Stomach (tissue), 9 donors: Measurements from ENCODE around the gene SPRR1A. TPM values are rescaled to one million over a fixed set of nuclear protein-coding genes. Genes with fewer than 3 reads are reported as not detected.

Source experiments
- DNase-seq, 2 donors: peaks; one replicate each; pipeline versions ENCODE4 v3.0.0 to v3.0.0-alpha.2; 2013 to 2019
- H3K27ac ChIP-seq, 5 donors: fragments of 200-600 bp in 4 of 5; sonication (generic) in 4 of 5; one replicate each; pipeline ENCODE4 v1.5.1; 2013 to 2019; ENCODE audit warnings: mild to moderate bottlenecking in 1 of 5, moderate library complexity in 1 of 5
- H3K27me3 ChIP-seq, 3 donors: fragments of 200-600 bp; sonication (generic); one replicate each; pipeline ENCODE4 v1.5.1; 2017 to 2019; ENCODE audit warnings: mixed run types in 1 of 3
- H3K36me3 ChIP-seq, 4 donors: fragments of 200-600 bp; sonication (generic); 1 replicate in 3 of 4; 2 replicates in 1 of 4; pipeline ENCODE4 v1.5.1; 2016 to 2019
- H3K4me1 ChIP-seq, 4 donors: fragments of 200-600 bp; sonication (generic); one replicate each; pipeline ENCODE4 v1.5.1; 2016 to 2019
- H3K4me3 ChIP-seq, 4 donors: fragments of 200-600 bp; sonication (generic) in 3 of 4; one replicate each; pipeline ENCODE4 v1.5.1; 2016 to 2019; ENCODE audit warnings: mild to moderate bottlenecking in 1 of 4
- H3K9me3 ChIP-seq, 4 donors: fragments of 200-600 bp; sonication (generic); one replicate each; pipeline ENCODE4 v1.5.1; 2016 to 2019
- EP300 ChIP-seq: sonication (generic); formaldehyde crosslinking; IDR thresholded peaks from one replicate; pipeline ENCODE4 v1.6.1; 2017; ENCODE audit warnings: antibody characterized with exemption
- POLR2A ChIP-seq, 4 donors: fragments of 450-650 bp; IDR thresholded peaks; one replicate each; pipeline ENCODE4 v1.6.1; 2016; ENCODE audit warnings: antibody characterized with exemption in 4 of 4, control low read depth in 2 of 4, mild to moderate bottlenecking in 1 of 4, moderate library complexity in 1 of 4
- POLR2AphosphoS5 ChIP-seq, 3 donors: sonication (generic); formaldehyde crosslinking; IDR thresholded peaks; one replicate each; pipeline ENCODE4 v1.6.1; 2016; ENCODE audit warnings: antibody characterized with exemption in 3 of 3
- WGBS, 5 donors: extraction: QIAGEN DNeasy Blood & Tissue Kit in 3 of 5; methylation state at CpG; one replicate each; pipeline versions ENCODE4 v1.1.5 to v1.1.7; 2013 to 2018; 5-methylcytosine and 5-hydroxymethylcytosine counted together
- intact Hi-C: fragments of 100-400 bp; cut with DNase I; formaldehyde crosslinking; loops from one replicate; pipeline ENCODE4 v1.15.1; 2023; ENCODE audit warnings: low total_unique reads
- polyA plus RNA-seq, 3 donors: library from polyadenylated mRNA; stranded (reverse); fragments of 200-250 nt; gene quantifications; one replicate each; pipeline ENCODE4 v1.2.3, GENCODE V29; 2013
- total RNA-seq, 5 donors: library from RNA; depleted of rRNA; stranded (reverse); fragments of >200 nt; gene quantifications; one replicate each; pipeline versions ENCODE4 v1.1.0 to v1.2.3, GENCODE V29; 2014 to 2016
- TF ChIP-seq, protein P1 (sequence below), 7 experiments: fragments of 450-650 bp in 4 of 7; fragments of 200-600 bp in 3 of 7; sonication (generic) in 3 of 7; IDR thresholded peaks; one replicate each; pipeline ENCODE4 v1.5.1; 2016 to 2019; ENCODE audit warnings: antibody characterized with exemption in 7 of 7, control low read depth in 2 of 7, mild to moderate bottlenecking in 1 of 7
- donor health status: healthy with polysubstance abuse.
- donor health status: Bipolar disorder and iron deficiency.
- donor health status: healthy.

SPRR1A gene
- total and polyA plus RNA-seq, 8 donors, result 123 TPM; not detected in 7

DNA sequence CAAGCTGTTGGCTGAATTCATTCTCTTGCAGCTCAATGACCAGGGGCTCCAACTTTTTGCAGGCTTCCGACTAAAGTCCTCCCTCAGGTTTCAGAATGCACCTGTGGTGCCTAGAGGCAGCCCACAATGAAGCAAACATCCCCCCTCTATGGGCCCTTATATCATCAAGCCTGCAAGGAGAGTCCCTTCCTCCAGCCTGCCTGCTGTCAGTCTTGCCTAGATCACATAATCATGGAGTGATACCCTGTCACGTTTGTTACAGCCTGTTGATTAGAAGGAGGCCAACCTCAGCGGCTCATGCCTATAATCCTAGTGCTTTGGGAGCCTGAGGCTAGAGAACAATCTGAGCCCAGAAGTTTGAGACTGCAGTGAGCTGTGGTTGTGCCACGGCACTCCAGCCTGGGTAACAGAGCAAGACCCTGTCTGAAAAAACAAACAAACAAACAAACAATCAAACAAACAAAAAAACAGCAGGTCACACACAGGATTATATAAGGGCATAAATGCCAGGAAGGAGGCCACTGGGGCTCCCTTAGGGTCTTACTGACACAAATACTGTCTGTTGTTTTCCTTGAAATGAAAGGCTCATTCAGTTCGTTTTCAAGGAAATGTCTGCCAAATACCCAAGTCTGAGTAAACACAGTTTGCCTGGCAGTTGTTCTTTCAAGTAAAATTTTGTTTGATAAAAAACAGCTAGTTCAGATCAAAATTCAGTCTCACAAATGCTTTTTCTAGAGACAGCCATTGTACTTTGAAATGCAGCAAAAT, 12.9 kb downstream of the SPRR1A start:
- DNase-seq, result peak in 1 of 2 donors; percentile 36
- Histone ChIP-seq H3K4me1 (no peaks in the 10 kb centered on the region), H3K27ac (no peak overlapping the region), H3K36me3 (no peaks in the 10 kb centered on the region), H3K9me3 (peaks cover 0 to 8% (median 2%) of the 10 kb centered on the region in 4 donors), H3K4me3 (no peak overlapping the region), H3K27me3 (no peaks in the 10 kb centered on the region)
- TF ChIP-seq, protein P1, sequence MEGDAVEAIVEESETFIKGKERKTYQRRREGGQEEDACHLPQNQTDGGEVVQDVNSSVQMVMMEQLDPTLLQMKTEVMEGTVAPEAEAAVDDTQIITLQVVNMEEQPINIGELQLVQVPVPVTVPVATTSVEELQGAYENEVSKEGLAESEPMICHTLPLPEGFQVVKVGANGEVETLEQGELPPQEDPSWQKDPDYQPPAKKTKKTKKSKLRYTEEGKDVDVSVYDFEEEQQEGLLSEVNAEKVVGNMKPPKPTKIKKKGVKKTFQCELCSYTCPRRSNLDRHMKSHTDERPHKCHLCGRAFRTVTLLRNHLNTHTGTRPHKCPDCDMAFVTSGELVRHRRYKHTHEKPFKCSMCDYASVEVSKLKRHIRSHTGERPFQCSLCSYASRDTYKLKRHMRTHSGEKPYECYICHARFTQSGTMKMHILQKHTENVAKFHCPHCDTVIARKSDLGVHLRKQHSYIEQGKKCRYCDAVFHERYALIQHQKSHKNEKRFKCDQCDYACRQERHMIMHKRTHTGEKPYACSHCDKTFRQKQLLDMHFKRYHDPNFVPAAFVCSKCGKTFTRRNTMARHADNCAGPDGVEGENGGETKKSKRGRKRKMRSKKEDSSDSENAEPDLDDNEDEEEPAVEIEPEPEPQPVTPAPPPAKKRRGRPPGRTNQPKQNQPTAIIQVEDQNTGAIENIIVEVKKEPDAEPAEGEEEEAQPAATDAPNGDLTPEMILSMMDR (IDR thresholded peaks at IDR 0.05), result no peak
- TF ChIP-seq POLR2AphosphoS5 (IDR thresholded peaks at IDR 0.05) (no peak), EP300 (no peak), POLR2A (IDR thresholded peaks at IDR 0.05) (no peak)
- 19 to 26% (median 21%) methylated on average over 5 of the region's 5 CpGs for WGBS, 5 donors
- intact Hi-C loops, result no loop called here

DNA sequence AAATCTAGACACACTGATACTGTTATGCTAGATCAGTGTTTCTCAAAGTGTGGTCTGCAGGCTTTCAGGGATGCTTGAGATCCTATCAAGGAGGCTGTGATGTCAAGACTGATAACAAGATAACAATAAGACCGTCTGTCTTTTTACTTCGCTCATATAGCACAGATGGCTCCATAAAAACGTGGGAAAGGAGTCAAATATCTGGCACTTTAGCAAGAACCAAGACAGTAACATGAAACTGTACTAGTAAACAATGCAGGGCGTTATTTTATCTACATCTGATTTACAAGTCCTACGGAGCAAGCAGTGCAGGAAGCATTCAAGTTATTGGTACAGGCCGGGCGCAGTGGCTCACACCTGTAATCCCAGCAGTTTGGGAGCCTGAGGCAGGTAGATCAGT, 14.0 kb downstream of the SPRR1A start:
- Histone ChIP-seq H3K4me1 (no peaks in the 10 kb centered on the region), H3K4me3 (no peak overlapping the region), H3K9me3 (peaks cover 0 to 8% (median 2%) of the 10 kb centered on the region in 4 donors), H3K36me3 (no peaks in the 10 kb centered on the region), H3K27ac (no peak overlapping the region), H3K27me3 (no peaks in the 10 kb centered on the region)
- intact Hi-C loops, result no loop called here
- DNase-seq, result no peak
- TF ChIP-seq POLR2AphosphoS5 (IDR thresholded peaks at IDR 0.05) (no peak), EP300 (no peak), POLR2A (IDR thresholded peaks at IDR 0.05) (no peak)
- TF ChIP-seq, protein P1 (IDR thresholded peaks at IDR 0.05), result no peak
- WGBS, 5 donors, result 21 to 44% (median 35%) methylated on average over 7 of the region's 7 CpGs

DNA sequence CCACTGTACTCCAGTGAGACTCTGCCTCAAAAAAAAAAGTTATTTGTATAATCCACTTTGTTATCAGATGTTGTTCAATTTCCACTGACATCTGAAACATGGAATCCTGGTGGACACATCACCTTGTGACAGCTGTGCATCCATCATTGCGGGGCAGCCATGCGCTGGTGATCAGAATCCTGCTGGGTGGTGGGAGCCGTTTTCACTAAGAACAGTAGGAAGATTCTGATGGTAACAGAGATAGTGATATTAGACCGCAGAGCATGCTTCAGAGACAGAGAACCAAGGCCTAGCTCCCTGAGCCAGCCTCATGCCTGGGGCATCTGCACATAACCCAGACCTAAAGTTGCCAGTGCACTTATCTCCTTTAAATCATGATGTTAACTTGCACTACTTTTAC, 14.6 kb downstream of the SPRR1A start:
- WGBS, 5 donors, result 73 to 87% (median 81%) methylated on average over 4 of the region's 4 CpGs
- Histone ChIP-seq H3K27me3 (no peaks in the 10 kb centered on the region), H3K27ac (no peak overlapping the region), H3K4me3 (no peak overlapping the region), H3K4me1 (no peaks in the 10 kb centered on the region), H3K9me3 (peaks cover 0 to 8% (median 2%) of the 10 kb centered on the region in 4 donors), H3K36me3 (no peaks in the 10 kb centered on the region)
- DNase-seq, result no peak
- TF ChIP-seq, protein P1 (IDR thresholded peaks at IDR 0.05), result no peak
- TF ChIP-seq POLR2AphosphoS5 (IDR thresholded peaks at IDR 0.05), result no peak
- TF ChIP-seq EP300, result no peak
- no peak for TF ChIP-seq POLR2A (IDR thresholded peaks at IDR 0.05)
- intact Hi-C loops, result no loop called here

DNA sequence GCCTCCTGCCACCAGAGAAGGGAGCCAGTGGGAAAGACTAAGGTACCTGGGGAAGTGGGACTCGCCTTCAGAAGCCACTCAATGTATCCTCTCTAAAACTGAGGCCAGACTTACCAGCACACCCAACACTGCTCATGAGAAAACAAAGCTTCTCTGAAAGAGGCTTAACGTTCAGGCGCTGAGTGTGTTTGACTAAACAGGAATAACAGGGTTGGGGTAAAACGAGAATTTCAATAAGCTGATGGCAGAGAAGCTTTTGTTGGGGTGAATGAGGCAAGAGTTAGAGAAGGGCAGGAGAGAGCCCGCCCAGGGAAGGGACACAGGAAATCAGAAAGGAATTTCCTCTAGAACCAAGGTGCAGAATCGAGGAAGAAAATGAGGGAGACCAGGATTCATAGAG, 15.9 kb downstream of the SPRR1A start:
- DNase-seq, result no peak
- Histone ChIP-seq H3K36me3 (no peaks in the 10 kb centered on the region), H3K27ac (no peak overlapping the region), H3K4me3 (no peak overlapping the region), H3K9me3 (peaks cover 0 to 8% (median 2%) of the 10 kb centered on the region in 4 donors), H3K4me1 (no peaks in the 10 kb centered on the region), H3K27me3 (no peaks in the 10 kb centered on the region)
- 55 to 74% (median 71%) methylated on average over 6 of the region's 6 CpGs for WGBS, 5 donors
- intact Hi-C loops, result no loop called here
- TF ChIP-seq, protein P1 (IDR thresholded peaks at IDR 0.05), result no peak
